GM12874 (cell line): Measurements from ENCODE around the gene NFATC2IP.

Experiments used
- CTCF ChIP-seq: IDR thresholded peaks from 2 replicates; pipeline ENCODE4 v1.5.1; 2011; ENCODE audit warnings: low read depth, mild to moderate bottlenecking, control low read depth, low read length, moderate library complexity; ENCODE audit not compliant: insufficient read depth

Gene NFATC2IP

GRCh38 chr16:28923231-28923587 is 27.5 kb upstream of the NFATC2IP start:
- TF ChIP-seq CTCF, result no peak

GRCh38 chr16:28923652-28924398 is 26.9 kb upstream of the NFATC2IP start:
- no peak for TF ChIP-seq CTCF

- TF ChIP-seq CTCF, result peak; percentile 15; the same call in 1 of the 2 replicates
These were observed 26.4 kb upstream of the NFATC2IP start for GRCh38 chr16:28924399-28924761.

GRCh38 chr16:28924762-28925385 is 25.9 kb upstream of the NFATC2IP start, which contains the start of gene RABEP2:
Gene RABEP2 (minus strand): TSS chr16:28925238. CDS start chr16:28925163, 75 bp downstream.
- no peak for TF ChIP-seq CTCF

- TF ChIP-seq CTCF, result no peak
These were observed 25.1 kb upstream of the NFATC2IP start for GRCh38 chr16:28925386-28926228.

GRCh38 chr16:28927815-28928214 is 22.9 kb upstream of the NFATC2IP start:
- TF ChIP-seq CTCF, result no peak

- TF ChIP-seq CTCF, result no peak
These were observed 20.5 kb upstream of the NFATC2IP start for GRCh38 chr16:28930203-28930602.
